ENCODE results near the gene LDB2. TPM values are rescaled to one million over a fixed set of nuclear protein-coding genes. Genes with fewer than 3 reads are reported as not detected.

Gene LDB2
- total RNA-seq, 1 donor from 2014 or later: 4.9 TPM

DNA sequence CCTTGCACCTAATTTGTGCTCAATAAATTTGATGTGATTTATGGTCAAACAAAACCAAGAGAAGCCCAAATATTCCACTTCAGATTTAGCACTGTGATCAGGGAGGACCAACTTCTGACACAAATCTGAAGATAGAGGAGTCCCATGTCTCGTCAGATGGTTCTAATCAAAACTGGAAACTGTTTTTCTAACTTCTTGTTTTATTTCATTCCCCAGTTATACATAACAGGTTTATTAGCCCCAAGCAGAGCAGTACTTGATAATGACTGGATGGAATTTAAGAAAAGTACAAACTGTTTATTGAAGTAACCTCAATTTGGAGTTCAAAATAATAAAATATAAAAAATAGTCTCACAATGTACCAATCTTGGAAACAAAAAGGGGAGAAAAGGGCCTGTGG lies 310.3 kb downstream of the LDB2 start:
- Histone ChIP-seq H3K4me3 (ENCODE audit: insufficient read depth, low read depth, low read length) (no peak overlapping the region), H3K9ac (ENCODE audit: low read length) (no peak overlapping the region), H2AFZ (ENCODE audit: low read depth, low read length) (no peak overlapping the region), H3K36me3 (ENCODE audit: insufficient read depth, low read length) (no peaks in the 10 kb centered on the region), H3K27me3 (ENCODE audit: insufficient read depth, low read length) (no peaks in the 10 kb centered on the region), H3K9me3 (ENCODE audit: insufficient read depth, low read depth, low read length) (no peaks in the 10 kb centered on the region), H3K4me2 (ENCODE audit: low read length) (no peak overlapping the region), H3K4me1 (ENCODE audit: insufficient read depth, low read length) (peaks cover 16% of the 10 kb centered on the region), H3K79me2 (ENCODE audit: insufficient read depth, low read length) (no peaks in the 10 kb centered on the region), H3K27ac (ENCODE audit: low read depth, low read length) (no peak overlapping the region), H4K20me1 (ENCODE audit: insufficient read depth, low read length) (no peaks in the 10 kb centered on the region)
- Mint-ChIP-seq H3K36me3 (ENCODE audit: low read depth, unreplicated experiment) (no peaks in the 10 kb centered on the region), H3K27ac (ENCODE audit: unreplicated experiment) (no peak overlapping the region), H3K4me1 (ENCODE audit: low read depth, unreplicated experiment) (no peaks in the 10 kb centered on the region), H3K27me3 (ENCODE audit: low read depth, unreplicated experiment) (no peaks in the 10 kb centered on the region), H3K4me3 (ENCODE audit: unreplicated experiment) (no peak overlapping the region), H3K9me3 (ENCODE audit: unreplicated experiment) (no peaks in the 10 kb centered on the region)
- DNase-seq (ENCODE audit: low read depth) (no peak), FAIRE-seq (no peak)
- TF ChIP-seq, protein P1, sequence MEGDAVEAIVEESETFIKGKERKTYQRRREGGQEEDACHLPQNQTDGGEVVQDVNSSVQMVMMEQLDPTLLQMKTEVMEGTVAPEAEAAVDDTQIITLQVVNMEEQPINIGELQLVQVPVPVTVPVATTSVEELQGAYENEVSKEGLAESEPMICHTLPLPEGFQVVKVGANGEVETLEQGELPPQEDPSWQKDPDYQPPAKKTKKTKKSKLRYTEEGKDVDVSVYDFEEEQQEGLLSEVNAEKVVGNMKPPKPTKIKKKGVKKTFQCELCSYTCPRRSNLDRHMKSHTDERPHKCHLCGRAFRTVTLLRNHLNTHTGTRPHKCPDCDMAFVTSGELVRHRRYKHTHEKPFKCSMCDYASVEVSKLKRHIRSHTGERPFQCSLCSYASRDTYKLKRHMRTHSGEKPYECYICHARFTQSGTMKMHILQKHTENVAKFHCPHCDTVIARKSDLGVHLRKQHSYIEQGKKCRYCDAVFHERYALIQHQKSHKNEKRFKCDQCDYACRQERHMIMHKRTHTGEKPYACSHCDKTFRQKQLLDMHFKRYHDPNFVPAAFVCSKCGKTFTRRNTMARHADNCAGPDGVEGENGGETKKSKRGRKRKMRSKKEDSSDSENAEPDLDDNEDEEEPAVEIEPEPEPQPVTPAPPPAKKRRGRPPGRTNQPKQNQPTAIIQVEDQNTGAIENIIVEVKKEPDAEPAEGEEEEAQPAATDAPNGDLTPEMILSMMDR (IDR thresholded peaks at IDR 0.05; ENCODE audit: insufficient read depth, low read depth, low read length): no peak
- TF ChIP-seq EZH2 (IDR thresholded peaks at IDR 0.05; ENCODE audit: insufficient read depth, low read length): no peak

DNA sequence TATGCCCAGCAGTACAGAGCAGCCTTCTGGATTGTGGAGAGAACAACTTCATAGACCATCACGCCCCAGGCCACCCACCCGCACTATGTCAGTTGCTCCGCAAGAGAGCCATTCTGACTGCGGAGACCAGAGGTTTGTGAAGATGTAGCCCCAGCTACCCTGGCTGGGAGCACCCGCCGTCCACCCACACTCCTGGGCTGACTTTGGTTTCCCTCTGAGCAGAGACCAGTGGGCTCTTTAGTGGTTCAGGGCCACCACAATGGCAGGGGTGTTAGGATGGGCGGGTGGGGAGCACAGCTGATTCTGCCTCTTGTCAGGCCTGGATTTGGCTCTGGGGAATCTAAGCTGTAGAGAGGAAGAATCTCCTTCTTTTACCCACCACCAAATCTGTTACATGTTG lies 313.4 kb downstream of the LDB2 start:
- Mint-ChIP-seq H3K27me3 (ENCODE audit: low read depth, unreplicated experiment) (no peaks in the 10 kb centered on the region), H3K4me1 (ENCODE audit: low read depth, unreplicated experiment) (no peaks in the 10 kb centered on the region), H3K36me3 (ENCODE audit: low read depth, unreplicated experiment) (no peaks in the 10 kb centered on the region), H3K27ac (ENCODE audit: unreplicated experiment) (no peak overlapping the region), H3K9me3 (ENCODE audit: unreplicated experiment) (no peaks in the 10 kb centered on the region), H3K4me3 (ENCODE audit: unreplicated experiment) (no peak overlapping the region)
- no peaks in the 10 kb centered on the region for H3K27me3 ChIP-seq (ENCODE audit: insufficient read depth, low read length)
- no peaks in the 10 kb centered on the region for H3K9me3 ChIP-seq (ENCODE audit: insufficient read depth, low read depth, low read length)
- TF ChIP-seq, protein P1 (IDR thresholded peaks at IDR 0.05; ENCODE audit: insufficient read depth, low read depth, low read length): no peak
- no peak for TF ChIP-seq EZH2 (IDR thresholded peaks at IDR 0.05; ENCODE audit: insufficient read depth, low read length)
- no peak for DNase-seq (ENCODE audit: low read depth)
- H2AFZ ChIP-seq (ENCODE audit: low read depth, low read length): no peak overlapping the region
- no peaks in the 10 kb centered on the region for H3K36me3 ChIP-seq (ENCODE audit: insufficient read depth, low read length)
- H3K4me1 ChIP-seq (ENCODE audit: insufficient read depth, low read length): peaks cover 17% of the 10 kb centered on the region
- H3K9ac ChIP-seq (ENCODE audit: low read length): no peak overlapping the region
- no peaks in the 10 kb centered on the region for H3K79me2 ChIP-seq (ENCODE audit: insufficient read depth, low read length)
- H3K27ac ChIP-seq (ENCODE audit: low read depth, low read length): no peak overlapping the region
- FAIRE-seq: no peak
- no peaks in the 10 kb centered on the region for H4K20me1 ChIP-seq (ENCODE audit: insufficient read depth, low read length)
- no peak overlapping the region for H3K4me3 ChIP-seq (ENCODE audit: insufficient read depth, low read depth, low read length)
- no peak overlapping the region for H3K4me2 ChIP-seq (ENCODE audit: low read length)

DNA sequence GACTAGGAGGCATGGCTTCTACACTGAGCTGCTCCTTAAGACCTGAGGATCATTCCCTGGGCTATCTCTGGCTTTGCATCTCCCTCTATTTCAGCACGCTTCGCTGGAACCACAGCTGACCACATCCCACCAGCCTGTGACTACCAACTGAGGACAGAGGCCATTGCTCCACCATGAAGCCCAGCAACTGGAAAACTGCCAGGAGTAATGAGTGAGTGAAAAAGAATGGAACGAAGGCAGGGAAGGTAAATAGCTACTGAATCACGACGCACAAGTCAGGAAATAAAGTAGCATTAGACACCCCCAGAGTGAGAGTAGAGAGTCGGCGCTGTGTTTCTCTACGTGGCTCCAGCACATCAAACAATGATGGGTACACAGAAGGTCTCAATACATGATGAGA lies 314.7 kb downstream of the LDB2 start:
- H3K4me2 ChIP-seq (ENCODE audit: low read length): peak overlapping the region; percentile 56
- DNase-seq (ENCODE audit: low read depth): peak; percentile 88
- H3K36me3 ChIP-seq (ENCODE audit: insufficient read depth, low read length): no peaks in the 10 kb centered on the region
- Mint-ChIP-seq H3K27me3 (ENCODE audit: low read depth, unreplicated experiment) (no peaks in the 10 kb centered on the region), H3K9me3 (ENCODE audit: unreplicated experiment) (no peaks in the 10 kb centered on the region), H3K4me1 (ENCODE audit: low read depth, unreplicated experiment) (peaks cover 2% of the 10 kb centered on the region), H3K4me3 (ENCODE audit: unreplicated experiment) (no peak overlapping the region), H3K36me3 (ENCODE audit: low read depth, unreplicated experiment) (no peaks in the 10 kb centered on the region), H3K27ac (ENCODE audit: unreplicated experiment) (no peak overlapping the region)
- FAIRE-seq: no peak
- TF ChIP-seq, protein P1 (IDR thresholded peaks at IDR 0.05; ENCODE audit: insufficient read depth, low read depth, low read length): no peak
- no peak for TF ChIP-seq EZH2 (IDR thresholded peaks at IDR 0.05; ENCODE audit: insufficient read depth, low read length)
- no peak overlapping the region for H3K9ac ChIP-seq (ENCODE audit: low read length)
- no peaks in the 10 kb centered on the region for H3K9me3 ChIP-seq (ENCODE audit: insufficient read depth, low read depth, low read length)
- no peaks in the 10 kb centered on the region for H3K27me3 ChIP-seq (ENCODE audit: insufficient read depth, low read length)
- no peaks in the 10 kb centered on the region for H4K20me1 ChIP-seq (ENCODE audit: insufficient read depth, low read length)
- H3K4me3 ChIP-seq (ENCODE audit: insufficient read depth, low read depth, low read length): no peak overlapping the region
- no peaks in the 10 kb centered on the region for H3K79me2 ChIP-seq (ENCODE audit: insufficient read depth, low read length)
- H2AFZ ChIP-seq (ENCODE audit: low read depth, low read length): peak overlapping the region; percentile 28
- peaks cover 21% of the 10 kb centered on the region for H3K4me1 ChIP-seq (ENCODE audit: insufficient read depth, low read length)
- peak overlapping the region; percentile 35 for H3K27ac ChIP-seq (ENCODE audit: low read depth, low read length)

All from astrocyte (in vitro differentiated cells and primary cell).